ENCODE data around the gene ATF6. TPM values are rescaled to one million over a fixed set of nuclear protein-coding genes. Genes with fewer than 3 reads are reported as not detected.

Gene ATF6
- total RNA-seq, 1 experiment from 2014 or later = 56.3 TPM

DNA sequence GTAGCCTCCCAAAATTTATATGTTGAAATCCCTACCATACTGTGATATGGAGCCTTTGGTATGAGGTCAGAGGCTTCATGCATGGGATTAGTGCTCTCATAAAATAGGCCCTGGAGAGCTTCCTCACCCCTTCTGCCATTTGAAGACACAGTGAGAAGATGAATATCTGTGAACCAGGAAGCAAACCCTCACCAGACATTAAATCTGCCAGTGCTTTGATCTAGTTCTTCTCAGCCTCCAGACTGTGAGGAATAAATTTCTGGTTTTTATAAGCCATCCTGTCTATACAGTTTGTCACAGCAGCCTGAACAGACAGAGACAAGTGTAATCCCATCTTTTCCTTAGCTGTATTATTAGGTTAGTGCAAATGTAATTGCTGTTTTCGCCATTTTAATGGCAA is 169.1 kb downstream of the ATF6 start:
- intact Hi-C loops (cut with micrococcal nuclease) = no loop called here
- POLR2A ChIA-PET = interaction anchor here (0.6 to 1.2 kb wide), 2 partner anchors 9 to 16 kb away, joined by 3 read pairs; no protein-coding TSS in a partner anchor
- Mint-ChIP-seq H3K27me3 (ENCODE audit: insufficient read depth, unreplicated experiment) (no peaks in the 10 kb centered on the region), H3K27ac (ENCODE audit: low read depth, unreplicated experiment) (no peak overlapping the region), H3K36me3 (ENCODE audit: insufficient read depth, unreplicated experiment) (no peaks in the 10 kb centered on the region), H3K4me1 (ENCODE audit: insufficient read depth, unreplicated experiment) (peaks cover 1% of the 10 kb centered on the region), H3K9me3 (ENCODE audit: unreplicated experiment) (no peaks in the 10 kb centered on the region), H3K4me3 (ENCODE audit: unreplicated experiment) (no peak overlapping the region)
- CTCF ChIA-PET = interaction anchor here (1.0 to 1.4 kb wide), 2 partner anchors 31 to 50 kb away, joined by 3 to 5 read pairs; no protein-coding TSS in a partner anchor
- no peak for DNase-seq (ENCODE audit: unreplicated experiment)
- TF ChIP-seq, protein P1, sequence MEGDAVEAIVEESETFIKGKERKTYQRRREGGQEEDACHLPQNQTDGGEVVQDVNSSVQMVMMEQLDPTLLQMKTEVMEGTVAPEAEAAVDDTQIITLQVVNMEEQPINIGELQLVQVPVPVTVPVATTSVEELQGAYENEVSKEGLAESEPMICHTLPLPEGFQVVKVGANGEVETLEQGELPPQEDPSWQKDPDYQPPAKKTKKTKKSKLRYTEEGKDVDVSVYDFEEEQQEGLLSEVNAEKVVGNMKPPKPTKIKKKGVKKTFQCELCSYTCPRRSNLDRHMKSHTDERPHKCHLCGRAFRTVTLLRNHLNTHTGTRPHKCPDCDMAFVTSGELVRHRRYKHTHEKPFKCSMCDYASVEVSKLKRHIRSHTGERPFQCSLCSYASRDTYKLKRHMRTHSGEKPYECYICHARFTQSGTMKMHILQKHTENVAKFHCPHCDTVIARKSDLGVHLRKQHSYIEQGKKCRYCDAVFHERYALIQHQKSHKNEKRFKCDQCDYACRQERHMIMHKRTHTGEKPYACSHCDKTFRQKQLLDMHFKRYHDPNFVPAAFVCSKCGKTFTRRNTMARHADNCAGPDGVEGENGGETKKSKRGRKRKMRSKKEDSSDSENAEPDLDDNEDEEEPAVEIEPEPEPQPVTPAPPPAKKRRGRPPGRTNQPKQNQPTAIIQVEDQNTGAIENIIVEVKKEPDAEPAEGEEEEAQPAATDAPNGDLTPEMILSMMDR (IDR thresholded peaks at IDR 0.05; ENCODE audit: unreplicated experiment) = no peak
- no TSS peak for BruUV-seq (replicated peaks)

DNA sequence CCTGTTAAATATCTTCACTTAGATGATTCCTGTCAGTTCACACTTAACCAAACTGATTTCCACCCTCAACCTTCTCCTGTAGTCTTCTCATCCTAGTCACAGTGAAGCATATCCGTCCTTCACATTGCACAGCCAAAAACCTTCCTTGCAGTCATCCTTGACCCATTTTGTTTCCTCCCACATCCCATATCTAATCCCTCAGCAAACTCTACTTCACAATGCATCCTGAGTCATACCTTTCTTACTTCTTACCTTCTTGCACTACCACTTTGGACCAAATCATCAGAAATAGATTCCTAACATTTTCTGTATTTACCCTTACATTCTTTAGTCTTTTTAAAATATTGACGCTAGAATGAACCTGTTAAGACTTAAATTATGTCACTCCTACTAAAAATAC is 170.7 kb downstream of the ATF6 start:
- DNase-seq (ENCODE audit: unreplicated experiment) = no peak
- ChIA-PET POLR2A (interaction anchor here (0.7 kb wide), 1 partner anchor 36 kb away, joined by 3 read pairs; no protein-coding TSS in a partner anchor), CTCF (no interaction called here)
- TF ChIP-seq, protein P1 (IDR thresholded peaks at IDR 0.05; ENCODE audit: unreplicated experiment) = no peak
- H3K27ac Mint-ChIP-seq (ENCODE audit: low read depth, unreplicated experiment) = no peak overlapping the region
- no TSS peak for BruUV-seq (replicated peaks)
- no peaks in the 10 kb centered on the region for H3K4me1 Mint-ChIP-seq (ENCODE audit: insufficient read depth, unreplicated experiment)
- intact Hi-C loops (cut with micrococcal nuclease) = no loop called here
- no peaks in the 10 kb centered on the region for H3K27me3 Mint-ChIP-seq (ENCODE audit: insufficient read depth, unreplicated experiment)
- H3K36me3 Mint-ChIP-seq (ENCODE audit: insufficient read depth, unreplicated experiment) = peaks cover 4% of the 10 kb centered on the region
- H3K4me3 Mint-ChIP-seq (ENCODE audit: unreplicated experiment) = no peak overlapping the region
- H3K9me3 Mint-ChIP-seq (ENCODE audit: unreplicated experiment) = no peaks in the 10 kb centered on the region

DNA sequence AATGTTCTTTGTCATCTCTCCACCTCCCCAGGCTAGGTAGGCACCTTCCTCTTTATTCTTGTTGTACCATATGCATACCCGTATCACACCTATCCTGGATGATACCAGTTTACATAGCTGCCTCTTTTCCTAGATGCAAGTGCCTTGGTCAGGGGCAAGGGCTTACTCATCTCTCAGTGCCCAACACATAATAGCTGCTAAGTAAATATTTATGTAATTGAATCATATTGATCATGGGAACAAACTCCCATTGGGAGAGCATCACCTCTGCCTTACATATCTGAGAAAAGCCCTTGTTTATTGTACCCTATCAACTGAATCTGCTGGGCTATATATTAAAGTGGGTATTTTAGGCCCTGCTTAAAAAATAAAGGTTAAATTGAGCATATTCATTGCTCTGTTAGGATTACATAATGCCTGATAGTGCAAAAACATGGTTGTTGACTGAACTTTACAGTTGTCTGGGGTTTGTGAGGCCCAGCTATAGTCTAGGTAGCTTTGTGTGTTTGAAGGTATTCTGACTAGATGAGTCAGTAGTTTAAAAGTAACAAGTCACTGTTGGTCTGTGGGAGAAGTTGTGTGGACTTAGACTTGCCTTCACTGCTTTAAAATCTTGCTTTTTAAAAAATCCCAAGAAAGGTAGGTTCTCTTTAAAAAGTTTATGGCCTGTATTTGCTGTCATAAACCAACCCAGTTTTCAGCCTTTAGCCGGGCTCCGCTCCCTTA is 174.9 kb downstream of the ATF6 start:
- Mint-ChIP-seq H3K4me1 (ENCODE audit: insufficient read depth, unreplicated experiment) (no peaks in the 10 kb centered on the region), H3K27ac (ENCODE audit: low read depth, unreplicated experiment) (no peak overlapping the region), H3K27me3 (ENCODE audit: insufficient read depth, unreplicated experiment) (no peaks in the 10 kb centered on the region), H3K36me3 (ENCODE audit: insufficient read depth, unreplicated experiment) (peaks cover 7% of the 10 kb centered on the region), H3K9me3 (ENCODE audit: unreplicated experiment) (no peaks in the 10 kb centered on the region), H3K4me3 (ENCODE audit: unreplicated experiment) (no peak overlapping the region)
- no TSS peak for BruUV-seq (replicated peaks)
- TF ChIP-seq, protein P1 (IDR thresholded peaks at IDR 0.05; ENCODE audit: unreplicated experiment) = no peak
- intact Hi-C loops (cut with micrococcal nuclease) = no loop called here
- DNase-seq (ENCODE audit: unreplicated experiment) = no peak
- CTCF ChIA-PET = interaction anchor here (0.5 to 1.1 kb wide), 2 partner anchors 19 to 945 kb away, joined by 3 read pairs; no protein-coding TSS in a partner anchor
- POLR2A ChIA-PET = no interaction called here

DNA sequence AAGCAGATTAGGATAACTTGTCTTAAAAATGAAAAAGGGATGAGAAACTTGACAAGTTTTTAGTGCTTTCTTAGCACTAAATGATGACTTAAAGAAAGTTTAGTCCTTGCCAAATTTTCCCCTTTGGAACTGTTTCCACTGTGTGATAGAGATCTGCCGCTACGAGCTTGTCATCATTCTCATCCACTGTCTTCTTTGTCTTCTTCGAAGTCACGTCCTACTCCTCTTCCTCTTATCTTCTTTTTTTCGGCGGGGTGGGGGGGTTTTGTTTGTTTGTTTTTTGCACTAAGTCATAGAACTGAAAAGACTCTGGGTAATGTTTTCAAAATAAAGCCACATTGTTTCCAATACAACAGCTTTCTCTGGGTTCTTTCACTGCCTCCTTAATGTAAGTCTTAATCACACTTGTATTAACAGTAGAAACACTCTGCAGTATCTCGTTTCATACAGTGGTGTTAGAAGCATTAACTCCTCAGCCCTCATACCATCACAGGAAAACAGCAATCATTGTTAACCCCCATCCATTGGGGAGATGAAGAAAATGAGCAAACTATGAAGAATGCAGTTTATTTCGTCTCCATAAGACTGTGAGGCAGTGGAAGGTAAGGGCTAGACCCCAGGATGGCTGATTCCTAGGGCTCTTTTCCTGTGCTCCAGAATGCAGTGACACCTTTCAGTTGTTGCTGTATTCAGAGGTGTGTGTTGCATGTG is 175.8 kb downstream of the ATF6 start:
- Mint-ChIP-seq H3K27ac (ENCODE audit: low read depth, unreplicated experiment) (no peak overlapping the region), H3K9me3 (ENCODE audit: unreplicated experiment) (no peaks in the 10 kb centered on the region), H3K36me3 (ENCODE audit: insufficient read depth, unreplicated experiment) (peaks cover 7% of the 10 kb centered on the region), H3K27me3 (ENCODE audit: insufficient read depth, unreplicated experiment) (no peaks in the 10 kb centered on the region), H3K4me3 (ENCODE audit: unreplicated experiment) (no peak overlapping the region), H3K4me1 (ENCODE audit: insufficient read depth, unreplicated experiment) (no peaks in the 10 kb centered on the region)
- TF ChIP-seq, protein P1 (IDR thresholded peaks at IDR 0.05; ENCODE audit: unreplicated experiment) = no peak
- intact Hi-C loops (cut with micrococcal nuclease) = no loop called here
- DNase-seq (ENCODE audit: unreplicated experiment) = no peak
- ChIA-PET POLR2A (no interaction called here), CTCF (interaction anchor here (0.5 to 1.1 kb wide), 2 partner anchors 19 to 944 kb away, joined by 3 read pairs; no protein-coding TSS in a partner anchor)
- BruUV-seq (replicated peaks) = no TSS peak
